Measurements from ENCODE around the gene INPP4B.

GRCh38 chr4:142085513-142086292, 760.4 kb downstream of the INPP4B start:
- TF ChIP-seq CTCF (IDR thresholded peaks at IDR 0.05) (no peak), POLR2A (IDR thresholded peaks at IDR 0.05) (no peak), EP300 (IDR thresholded peaks at IDR 0.05) (no peak)

Measured in ovary (tissue), 3 donors.